Neural progenitor cell (in vitro differentiated cells): Measurements from ENCODE around the gene RIC1.

Experiments
- CTCF ChIP-seq: fragments of 200-600 bp; sonication (generic); IDR thresholded peaks from 2 replicates; pipeline ENCODE4 v1.5.1; 2017; ENCODE audit warnings: antibody characterized with exemption, mild to moderate bottlenecking
- EZH2phosphoT487 ChIP-seq: fragments of 200-600 bp; sonication (generic); IDR thresholded peaks from 2 replicates; pipeline ENCODE4 v1.6.1; 2017; ENCODE audit warnings: antibody characterized with exemption

DNA sequence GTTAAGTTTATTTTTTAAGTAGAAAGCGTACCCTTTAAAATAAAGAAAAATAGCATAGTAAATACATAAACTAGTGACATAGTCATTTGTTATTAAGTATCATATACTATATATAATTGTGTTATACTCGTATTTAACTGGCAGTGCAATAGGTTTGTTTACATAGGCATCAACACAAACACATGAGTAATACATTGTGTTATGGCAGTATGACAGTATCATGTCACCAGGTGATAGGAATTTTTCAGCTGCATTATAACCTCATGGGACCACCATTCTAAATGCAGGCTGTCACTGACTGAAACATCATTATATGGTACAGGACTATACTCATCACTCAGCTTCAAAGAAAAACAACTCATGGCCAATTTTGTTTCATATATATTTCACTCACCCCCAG, 8.4 kb upstream of the RIC1 start:
- TF ChIP-seq CTCF (no peak), EZH2phosphoT487 (no peak)
